HCT116 (cell line): ENCODE results near the gene C10orf95.

Experiments used
- CEBPB ChIP-seq: IDR thresholded peaks from 2 replicates; pipeline ENCODE4 v1.6.1; 2012; ENCODE audit warnings: low read depth
- CTCF ChIP-seq, 3 experiments: fragments of 200-600 bp in 1 of 3; sonication (generic) in 1 of 3; IDR thresholded peaks in 2 of 3; conservative IDR thresholded peaks in 1 of 3; 2 replicates each; pipeline ENCODE4 v1.5.1; 2012 to 2017; ENCODE audit warnings: low read depth in 2 of 3, low read length in 2 of 3, antibody characterized with exemption in 1 of 3, borderline replicate concordance in 1 of 3, control low read depth in 1 of 3, mild to moderate bottlenecking in 1 of 3, mixed read lengths in 1 of 3, mixed run types in 1 of 3, moderate library complexity in 1 of 3; ENCODE audit not compliant: insufficient read depth in 1 of 3
- EZH2 ChIP-seq: fragments of 200-600 bp; sonication (generic); IDR thresholded peaks from 2 replicates; pipeline ENCODE4 v1.6.1; 2017; ENCODE audit warnings: antibody characterized with exemption, mixed run types
- POLR2A ChIP-seq: IDR thresholded peaks from 2 replicates; pipeline ENCODE4 v1.7.0; 2011; ENCODE audit warnings: borderline replicate concordance; ENCODE audit not compliant: insufficient read depth, insufficient read length; ENCODE audit errors: extremely low read depth
- POLR2AphosphoS5 ChIP-seq: IDR thresholded peaks from 2 replicates; pipeline ENCODE4 v1.6.1; 2011; ENCODE audit warnings: mild to moderate bottlenecking, low read depth, low read length, moderate library complexity
- SIN3A ChIP-seq: IDR thresholded peaks from 2 replicates; pipeline ENCODE4 v1.6.1; 2012; ENCODE audit warnings: low read depth
- SP1 ChIP-seq: IDR thresholded peaks from 2 replicates; pipeline ENCODE4 v1.6.1; 2012; ENCODE audit warnings: low read depth
- ZFX ChIP-seq: fragments of 450-650 bp; IDR thresholded peaks from 2 replicates; pipeline ENCODE4 v1.6.1; 2017
- TF ChIP-seq, protein P1 (sequence below): IDR thresholded peaks from 2 replicates; pipeline ENCODE4 v1.6.1; 2012; ENCODE audit warnings: low read depth

- TF ChIP-seq SP1: no peak
- TF ChIP-seq, protein P1, sequence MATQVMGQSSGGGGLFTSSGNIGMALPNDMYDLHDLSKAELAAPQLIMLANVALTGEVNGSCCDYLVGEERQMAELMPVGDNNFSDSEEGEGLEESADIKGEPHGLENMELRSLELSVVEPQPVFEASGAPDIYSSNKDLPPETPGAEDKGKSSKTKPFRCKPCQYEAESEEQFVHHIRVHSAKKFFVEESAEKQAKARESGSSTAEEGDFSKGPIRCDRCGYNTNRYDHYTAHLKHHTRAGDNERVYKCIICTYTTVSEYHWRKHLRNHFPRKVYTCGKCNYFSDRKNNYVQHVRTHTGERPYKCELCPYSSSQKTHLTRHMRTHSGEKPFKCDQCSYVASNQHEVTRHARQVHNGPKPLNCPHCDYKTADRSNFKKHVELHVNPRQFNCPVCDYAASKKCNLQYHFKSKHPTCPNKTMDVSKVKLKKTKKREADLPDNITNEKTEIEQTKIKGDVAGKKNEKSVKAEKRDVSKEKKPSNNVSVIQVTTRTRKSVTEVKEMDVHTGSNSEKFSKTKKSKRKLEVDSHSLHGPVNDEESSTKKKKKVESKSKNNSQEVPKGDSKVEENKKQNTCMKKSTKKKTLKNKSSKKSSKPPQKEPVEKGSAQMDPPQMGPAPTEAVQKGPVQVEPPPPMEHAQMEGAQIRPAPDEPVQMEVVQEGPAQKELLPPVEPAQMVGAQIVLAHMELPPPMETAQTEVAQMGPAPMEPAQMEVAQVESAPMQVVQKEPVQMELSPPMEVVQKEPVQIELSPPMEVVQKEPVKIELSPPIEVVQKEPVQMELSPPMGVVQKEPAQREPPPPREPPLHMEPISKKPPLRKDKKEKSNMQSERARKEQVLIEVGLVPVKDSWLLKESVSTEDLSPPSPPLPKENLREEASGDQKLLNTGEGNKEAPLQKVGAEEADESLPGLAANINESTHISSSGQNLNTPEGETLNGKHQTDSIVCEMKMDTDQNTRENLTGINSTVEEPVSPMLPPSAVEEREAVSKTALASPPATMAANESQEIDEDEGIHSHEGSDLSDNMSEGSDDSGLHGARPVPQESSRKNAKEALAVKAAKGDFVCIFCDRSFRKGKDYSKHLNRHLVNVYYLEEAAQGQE: no peak
- TF ChIP-seq SIN3A: no peak
- no peak for TF ChIP-seq EZH2
- no peak for TF ChIP-seq POLR2AphosphoS5
- no peak for TF ChIP-seq CEBPB
- peak; percentile 69 for TF ChIP-seq ZFX
- no peak for TF ChIP-seq CTCF (IDR thresholded peaks at IDR 0.05 in 2 of 3, conservative IDR thresholded peaks at IDR 0.05 in 1 of 3; ENCODE audit: borderline replicate concordance in 1 of 3, insufficient read depth in 1 of 3, low read depth in 2 of 3, low read length in 2 of 3)
- TF ChIP-seq POLR2A: no peak
Measured at GRCh38 chr10:102421507-102421756, 29.9 kb downstream of the C10orf95 start.
